Measurements from ENCODE around the gene CALY. TPM values are rescaled to one million over a fixed set of nuclear protein-coding genes. Genes with fewer than 3 reads are reported as not detected.
A peak's percentile ranks its signal among the peaks of the same experiment; 100 is the strongest.

The CALY gene
- total RNA-seq, 1 experiment from 2014 or later: not detected

GRCh38 chr10:133383551-133383950 lies 46.9 kb upstream of the CALY start:
- CTCF ChIA-PET: no interaction called here

GRCh38 chr10:133381036-133381435 lies 44.3 kb upstream of the CALY start:
- Histone ChIP-seq H3K9me2 (replicated peaks; ENCODE audit: low read length) (no peaks in the 10 kb centered on the region), H3K27ac (ENCODE audit: low read length) (no peak overlapping the region), H3K4me2 (ENCODE audit: low read length) (no peak overlapping the region), H3K36me3 (ENCODE audit: low read depth, low read length) (no peaks in the 10 kb centered on the region), H3K9me3 (ENCODE audit: low read length) (no peaks in the 10 kb centered on the region), H3F3A (ENCODE audit: low read length, unreplicated experiment) (no peaks in the 10 kb centered on the region), H3K79me2 (ENCODE audit: low read length) (no peaks in the 10 kb centered on the region), H3K4me1 (ENCODE audit: insufficient read depth, low read length) (no peaks in the 10 kb centered on the region), H3K4me3 (ENCODE audit: low read length) (no peak overlapping the region), H4K20me1 (ENCODE audit: low read length) (no peaks in the 10 kb centered on the region), H3K9ac (ENCODE audit: low read length) (no peak overlapping the region), H2AFZ (ENCODE audit: low read length) (no peak overlapping the region), H3K27me3 (ENCODE audit: low read length) (no peaks in the 10 kb centered on the region)
- ChIA-PET CTCF (no interaction called here), POLR2A (ENCODE audit: unreplicated experiment) (no interaction called here)
- DNase-seq: no peak
- ATAC-seq: no peak
- intact Hi-C loops (cut with micrococcal nuclease): no loop called here
- TSS peak; percentile 29 for BruUV-seq (replicated peaks)
- TF ChIP-seq EZH2 (IDR thresholded peaks at IDR 0.05; ENCODE audit: low read length, unreplicated experiment) (no peak), EZH2phosphoT487 (IDR thresholded peaks at IDR 0.05; ENCODE audit: borderline replicate concordance, low read length) (no peak), CTCF (conservative IDR thresholded peaks at IDR 0.05; ENCODE audit: low read depth, low read length) (no peak)

More at GRCh38 chr10:133383551-133383950, 46.9 kb upstream of the CALY start:
- POLR2A ChIA-PET (ENCODE audit: unreplicated experiment): no interaction called here
- no peak overlapping the region for H3K27ac ChIP-seq (ENCODE audit: low read length)
- no peak for DNase-seq
- H3K9me2 ChIP-seq (replicated peaks; ENCODE audit: low read length): no peaks in the 10 kb centered on the region
- no peaks in the 10 kb centered on the region for H3K79me2 ChIP-seq (ENCODE audit: low read length)
- ATAC-seq: no peak
- TF ChIP-seq EZH2phosphoT487 (IDR thresholded peaks at IDR 0.05; ENCODE audit: borderline replicate concordance, low read length) (no peak), CTCF (conservative IDR thresholded peaks at IDR 0.05; ENCODE audit: low read depth, low read length) (no peak), EZH2 (IDR thresholded peaks at IDR 0.05; ENCODE audit: low read length, unreplicated experiment) (no peak)
- H3F3A ChIP-seq (ENCODE audit: low read length, unreplicated experiment): no peaks in the 10 kb centered on the region
- no peaks in the 10 kb centered on the region for H4K20me1 ChIP-seq (ENCODE audit: low read length)
- H3K4me1 ChIP-seq (ENCODE audit: insufficient read depth, low read length): no peaks in the 10 kb centered on the region
- intact Hi-C loops (cut with micrococcal nuclease): no loop called here
- H2AFZ ChIP-seq (ENCODE audit: low read length): no peak overlapping the region
- no peak overlapping the region for H3K4me2 ChIP-seq (ENCODE audit: low read length)
- no peak overlapping the region for H3K9ac ChIP-seq (ENCODE audit: low read length)
- no peaks in the 10 kb centered on the region for H3K27me3 ChIP-seq (ENCODE audit: low read length)
- no peak overlapping the region for H3K4me3 ChIP-seq (ENCODE audit: low read length)
- no peaks in the 10 kb centered on the region for H3K36me3 ChIP-seq (ENCODE audit: low read depth, low read length)
- no TSS peak for BruUV-seq (replicated peaks)
- H3K9me3 ChIP-seq (ENCODE audit: low read length): no peaks in the 10 kb centered on the region

GRCh38 chr10:133379801-133380666 lies 43.3 kb upstream of the CALY start:
- Histone ChIP-seq H3K9me3 (ENCODE audit: low read length) (no peaks in the 10 kb centered on the region), H2AFZ (ENCODE audit: low read length) (no peak overlapping the region), H3K4me2 (ENCODE audit: low read length) (peak overlapping the region; percentile 77), H3K36me3 (ENCODE audit: low read depth, low read length) (no peaks in the 10 kb centered on the region), H3K79me2 (ENCODE audit: low read length) (no peaks in the 10 kb centered on the region), H3K4me1 (ENCODE audit: insufficient read depth, low read length) (no peaks in the 10 kb centered on the region), H3K27ac (ENCODE audit: low read length) (no peak overlapping the region), H3K9ac (ENCODE audit: low read length) (no peak overlapping the region), H3F3A (ENCODE audit: low read length, unreplicated experiment) (no peaks in the 10 kb centered on the region), H3K27me3 (ENCODE audit: low read length) (no peaks in the 10 kb centered on the region), H3K4me3 (ENCODE audit: low read length) (peak overlapping the region; percentile 63; the same call in 1 of the 2 replicates), H3K9me2 (replicated peaks; ENCODE audit: low read length) (no peaks in the 10 kb centered on the region), H4K20me1 (ENCODE audit: low read length) (no peaks in the 10 kb centered on the region)
- ChIA-PET CTCF (no interaction called here), POLR2A (ENCODE audit: unreplicated experiment) (no interaction called here)
- DNase-seq: no peak
- intact Hi-C loops (cut with micrococcal nuclease): no loop called here
- BruUV-seq (replicated peaks): no TSS peak
- TF ChIP-seq EZH2 (IDR thresholded peaks at IDR 0.05; ENCODE audit: low read length, unreplicated experiment) (no peak), CTCF (conservative IDR thresholded peaks at IDR 0.05; ENCODE audit: low read depth, low read length) (no peak), EZH2phosphoT487 (IDR thresholded peaks at IDR 0.05; ENCODE audit: borderline replicate concordance, low read length) (no peak)
- no peak for ATAC-seq

Data from PC-3 (cell line).